Measurements from ENCODE around the gene KLLN.
"Not testable (repeated sequence)": the region's sequence is repeated elsewhere in the genome, so short reads cannot be mapped to it uniquely, and the experiment has no call there.

The KLLN gene, protein sequence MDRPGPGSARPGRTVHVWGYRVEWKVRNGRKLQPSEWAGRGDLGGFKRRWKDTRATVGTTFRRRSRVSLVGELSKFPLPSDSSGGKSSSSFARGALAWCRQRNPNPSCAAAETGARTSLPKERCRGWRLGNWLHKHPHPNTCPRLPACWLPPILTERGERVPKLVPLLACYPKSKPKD

GRCh38 chr10:87863053-87863943, at the start of gene KLLN, which contains the start of gene PTEN:
Gene KLLN, minus strand, starts transcription at chr10:87863533. Its CDS starts 1,046 bp downstream, at chr10:87862487.
Gene PTEN, plus strand, starts transcription at chr10:87863625. Its CDS starts 845 bp downstream, at chr10:87864470.
- DNase-seq, result peak; percentile 92

GRCh38 chr10:87903396-87903795, 40.1 kb upstream of the KLLN start:
- DNase-seq, result not testable (repeated sequence)

DNA sequence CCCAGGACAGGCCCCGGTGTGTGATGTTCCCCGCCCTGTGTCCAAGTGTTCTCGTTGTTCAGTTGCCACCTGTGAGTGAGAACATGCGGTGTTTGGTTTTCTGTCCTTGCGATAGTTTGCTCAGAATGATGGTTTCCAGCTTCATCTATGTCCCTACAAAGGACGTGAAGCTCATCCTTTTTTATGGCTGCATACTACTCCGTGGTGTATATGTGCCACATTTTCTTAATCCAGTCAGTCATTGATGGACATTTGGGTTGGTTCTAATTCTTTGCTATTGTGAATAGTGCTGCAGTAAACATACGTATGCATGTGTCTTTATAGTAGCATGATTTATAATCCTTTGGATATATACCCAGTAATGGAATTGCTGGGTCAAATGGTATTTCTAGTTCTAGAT, 34.6 kb upstream of the KLLN start:
- not testable (repeated sequence) for DNase-seq

GRCh38 chr10:87896216-87896615, 32.9 kb upstream of the KLLN start:
- no peak for DNase-seq

DNA sequence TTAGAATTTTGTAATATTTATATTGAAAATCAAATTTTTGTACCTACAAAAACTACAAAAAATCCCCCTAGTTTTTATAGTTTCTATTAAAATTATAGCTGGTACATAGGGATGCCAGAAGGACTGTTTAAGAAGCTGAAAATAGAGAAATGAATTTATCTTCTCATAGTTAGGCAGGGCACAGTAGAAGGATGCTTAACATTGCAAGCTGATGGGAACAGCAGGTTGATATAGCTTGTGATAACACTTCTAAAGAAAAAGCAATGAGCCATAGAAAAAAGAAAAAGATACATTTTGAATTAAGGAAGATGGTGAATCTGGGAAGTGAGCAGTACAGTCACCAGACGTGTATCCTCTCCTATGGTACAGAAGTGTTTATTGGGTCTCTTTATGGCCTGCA, 32.1 kb upstream of the KLLN start:
- DNase-seq, result no peak

DNA sequence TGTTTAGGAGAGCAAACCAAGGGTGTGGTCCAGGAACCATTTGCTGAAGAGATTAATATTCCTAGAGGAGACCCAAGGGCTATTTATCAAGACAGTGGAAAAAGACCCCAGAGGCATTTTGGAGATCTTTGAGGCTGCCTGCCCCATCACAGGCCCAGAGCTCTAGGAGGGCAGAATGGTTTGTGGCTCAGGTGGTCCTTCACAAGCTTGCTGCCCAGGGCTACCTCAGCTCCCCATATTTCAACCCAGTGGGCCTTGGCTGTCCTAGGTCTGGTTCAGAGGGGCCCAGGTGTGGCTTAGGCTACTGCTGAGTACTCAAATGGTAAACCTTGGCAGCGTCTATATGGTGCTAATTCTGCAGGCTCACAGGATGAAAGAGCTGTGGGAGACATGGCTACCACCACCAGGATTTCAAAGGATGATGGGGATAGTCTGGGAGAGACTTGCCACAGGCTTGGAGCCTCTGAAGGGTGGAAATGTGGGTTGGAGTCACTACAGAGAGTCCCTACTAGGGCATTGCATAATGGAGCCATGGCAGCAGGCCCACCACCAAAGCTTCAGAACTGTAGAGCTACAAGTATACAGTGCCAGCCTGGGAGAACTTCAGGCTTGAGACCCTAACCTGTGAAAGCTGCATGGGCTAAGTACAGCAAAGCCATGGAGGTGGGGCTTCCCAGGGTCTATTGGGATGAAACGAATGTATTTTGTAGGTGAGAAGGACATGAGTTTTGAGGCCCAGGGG, 24.4 kb upstream of the KLLN start:
- DNase-seq, result no peak

DNA sequence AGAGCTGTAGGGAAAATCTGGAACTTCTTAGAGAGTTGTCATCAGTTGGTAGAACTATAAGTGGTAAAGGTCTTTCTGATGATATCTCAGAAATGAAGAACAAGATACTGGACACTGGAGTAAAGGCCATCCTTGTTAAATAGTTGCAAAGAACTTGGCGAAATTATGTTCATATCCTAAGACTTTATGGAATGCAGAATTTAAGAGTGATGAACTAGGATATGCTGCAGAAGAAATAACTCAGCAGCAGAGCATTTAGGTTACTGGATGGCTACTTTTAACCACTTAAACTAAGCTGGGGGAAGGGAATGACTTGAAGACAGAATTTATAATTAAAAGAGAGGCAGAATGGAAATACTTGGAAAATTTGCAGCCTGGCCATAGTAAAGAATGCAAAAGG, 23.8 kb upstream of the KLLN start:
- DNase-seq, result no peak

- no peak for DNase-seq
Measured at GRCh38 chr10:87886635-87887034, 23.3 kb upstream of the KLLN start.

DNA sequence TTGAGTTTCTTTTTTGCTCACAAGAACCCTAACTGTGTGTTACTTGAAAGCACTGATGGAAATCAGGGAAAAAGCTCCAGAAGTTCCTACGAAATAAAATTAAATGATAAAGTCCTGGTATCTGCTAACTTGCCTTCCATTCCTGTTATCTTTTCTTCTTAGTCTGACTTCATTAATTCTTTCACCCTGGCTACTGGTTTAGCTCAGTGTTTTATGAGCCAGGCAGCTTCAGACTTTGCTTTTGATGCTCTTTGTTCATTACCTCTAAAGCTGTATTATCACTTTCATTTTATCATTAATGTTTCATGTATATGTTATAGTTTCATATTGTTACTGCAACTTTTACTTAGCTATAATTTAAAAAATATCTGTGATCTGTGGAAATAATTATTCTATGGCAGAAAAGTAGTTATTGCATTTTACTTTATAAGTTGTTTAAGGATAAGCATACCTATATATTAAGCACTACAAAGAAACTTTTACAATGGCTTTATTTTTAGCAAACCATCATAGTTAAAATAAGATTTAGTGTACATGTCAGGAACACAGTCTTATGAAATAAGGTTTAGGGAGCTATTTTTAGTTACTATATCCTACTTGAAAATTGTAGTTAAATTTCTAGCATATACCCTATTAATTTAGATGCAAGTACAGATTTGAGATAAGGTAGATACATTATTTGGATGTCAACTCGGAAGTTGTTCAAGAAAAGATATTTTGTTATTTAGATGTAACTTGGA, 19.4 kb upstream of the KLLN start:
- no peak for DNase-seq

DNA sequence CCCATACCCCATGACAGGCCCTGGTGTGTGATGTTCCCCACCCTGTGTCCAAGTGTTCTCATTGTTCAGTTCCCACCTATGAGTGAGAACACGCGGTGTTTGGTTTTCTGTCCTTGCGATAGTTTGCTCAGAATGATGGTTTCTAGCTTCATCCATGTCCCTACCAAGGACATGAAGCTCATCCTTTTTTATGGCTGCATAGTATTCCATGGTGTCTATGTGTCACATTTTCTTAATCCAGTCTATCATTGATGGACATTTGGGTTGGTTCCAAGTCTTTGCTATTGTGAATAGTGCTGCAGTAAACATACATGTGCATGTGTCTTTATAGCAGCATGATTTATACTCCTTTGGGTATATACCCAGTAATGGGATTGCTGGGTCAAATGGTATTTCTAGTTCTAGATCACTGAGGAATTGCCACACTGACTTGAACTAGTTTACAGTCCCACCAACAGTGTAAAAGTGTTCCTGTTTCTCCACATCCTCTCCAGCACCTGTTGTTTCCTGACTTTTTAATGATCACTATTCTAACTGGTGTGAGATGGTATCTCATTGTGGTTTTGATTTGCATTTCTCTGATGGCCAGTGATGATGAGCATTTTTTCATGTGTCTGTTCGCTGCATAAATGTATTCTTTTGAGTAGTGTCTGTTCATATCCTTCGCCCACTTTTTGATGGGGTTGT, 18.2 kb upstream of the KLLN start:
- DNase-seq, result not testable (repeated sequence)

- DNase-seq, result peak; percentile 28
Measured at GRCh38 chr10:87880336-87880735, 17.0 kb upstream of the KLLN start.

DNA sequence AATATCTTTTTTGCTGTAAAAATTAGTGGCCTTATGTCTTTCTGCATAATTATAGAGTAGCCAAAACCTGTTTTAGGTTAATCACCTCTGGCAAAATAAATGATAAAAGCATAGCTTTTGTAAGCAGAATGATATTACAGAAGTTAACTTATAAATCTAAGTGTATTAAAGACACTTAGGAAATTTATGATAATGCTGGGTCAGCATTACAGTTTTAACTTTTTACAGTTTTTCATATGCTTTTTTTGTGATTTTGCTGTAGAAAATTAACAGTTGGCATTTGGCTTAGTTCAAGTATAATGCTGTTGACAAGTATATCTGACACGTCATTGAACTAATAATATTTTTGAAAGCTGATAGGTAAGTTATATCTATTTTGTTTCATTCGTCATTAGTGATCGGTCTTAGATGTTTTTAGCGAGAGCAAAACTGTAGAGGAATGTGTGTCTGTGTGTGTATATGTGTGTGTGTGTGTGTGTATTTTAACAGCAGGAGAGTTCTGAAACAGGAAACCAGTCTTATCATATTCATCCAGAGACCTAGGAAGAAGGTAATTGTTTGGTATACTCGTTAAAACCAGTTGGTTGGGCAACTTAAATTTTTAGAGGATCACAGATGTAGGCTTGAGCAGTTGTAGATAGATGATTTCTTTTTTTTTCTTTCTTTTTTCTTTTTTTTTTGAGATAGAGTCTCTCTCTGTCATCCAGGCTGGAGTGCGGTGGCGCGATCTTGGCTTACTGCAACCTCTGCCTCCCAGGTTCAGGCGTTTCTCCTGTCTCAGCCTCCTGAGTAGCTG, 15.5 kb upstream of the KLLN start:
- DNase-seq, result peak; percentile 52

- no peak for DNase-seq
Measured at GRCh38 chr10:87875929-87876571, 12.7 kb upstream of the KLLN start.

- no peak for DNase-seq
Measured at GRCh38 chr10:87873656-87874055, 10.3 kb upstream of the KLLN start.

DNA sequence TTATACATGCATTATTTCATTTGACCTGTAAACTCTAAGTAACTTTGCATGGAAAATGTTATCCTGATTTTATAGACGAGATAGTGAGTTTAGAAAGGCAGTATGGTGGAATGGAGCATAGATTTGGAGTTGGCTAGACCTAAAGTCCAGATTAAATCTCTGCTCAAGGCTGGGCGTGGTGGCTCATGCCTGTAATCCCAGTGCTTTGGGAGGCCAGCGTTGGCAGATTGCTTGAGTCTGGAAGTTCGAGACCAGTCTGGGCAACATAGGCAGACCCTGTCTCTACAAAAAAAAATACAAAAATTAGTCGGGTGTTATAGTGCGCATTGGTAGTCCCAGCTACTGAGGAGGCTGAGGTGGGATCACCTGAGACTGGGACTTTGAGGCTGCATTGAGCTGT, 9.5 kb upstream of the KLLN start:
- no peak for DNase-seq

GRCh38 chr10:87869773-87870551, 6.6 kb upstream of the KLLN start:
- DNase-seq, result no peak

- not testable (repeated sequence) for DNase-seq
Measured at GRCh38 chr10:87869139-87869538, 5.8 kb upstream of the KLLN start.

- DNase-seq, result no peak
Measured at GRCh38 chr10:87868277-87868676, 4.9 kb upstream of the KLLN start.

DNA sequence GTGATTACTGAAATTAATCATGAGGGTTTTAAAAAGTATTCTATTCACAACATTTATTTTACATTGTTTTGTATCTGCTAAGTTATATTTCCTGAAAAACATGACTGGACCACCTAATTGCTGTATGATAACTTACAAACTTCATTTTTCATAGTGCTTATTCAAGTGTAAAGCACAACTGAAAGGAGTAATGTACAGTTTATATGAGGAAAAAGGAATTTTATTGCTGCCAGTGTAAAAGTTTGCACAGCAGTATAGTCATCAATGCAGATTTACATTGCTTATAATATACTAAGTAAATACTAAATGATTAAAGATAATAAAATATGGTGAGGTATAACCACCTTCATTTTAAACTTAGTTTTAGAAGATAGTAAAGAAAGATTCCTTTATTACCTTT, 4.1 kb upstream of the KLLN start:
- DNase-seq, result no peak

- DNase-seq, result no peak
Measured at GRCh38 chr10:87866412-87866974, 3.2 kb upstream of the KLLN start.

Data from MV-4-11 (cell line).